H1 (cell line): Measurements from ENCODE around the gene OBP2B.

ENCODE experiments used
- CTCF ChIP-seq, 3 experiments: IDR thresholded peaks; 1 replicate in 2 of 3; 2 replicates in 1 of 3; pipeline versions ENCODE4 v1.5.1 to v1.6.1; 2011; ENCODE audit warnings: low read length in 3 of 3, mild to moderate bottlenecking in 3 of 3, inconsistent platforms in 2 of 3, low read depth in 1 of 3, moderate library complexity in 1 of 3; ENCODE audit not compliant: insufficient read depth in 1 of 3; ENCODE audit errors: control extremely low read depth in 1 of 3
- POLR2A ChIP-seq, 2 experiments: IDR thresholded peaks; 1 replicate in 1 of 2; 2 replicates in 1 of 2; pipeline ENCODE4 v1.6.1; 2011; ENCODE audit warnings: low read depth in 2 of 2, low read length in 2 of 2, mild to moderate bottlenecking in 2 of 2; ENCODE audit errors: control extremely low read depth in 1 of 2
- POLR2AphosphoS5 ChIP-seq: IDR thresholded peaks from 2 replicates; pipeline ENCODE4 v1.6.1; 2011; ENCODE audit warnings: low read depth, low read length
- RBBP5 ChIP-seq: IDR thresholded peaks from 2 replicates; pipeline ENCODE4 v1.7.1; 2012; ENCODE audit warnings: low read depth, mild to moderate bottlenecking, inconsistent platforms, low read length, moderate library complexity, borderline replicate concordance
- TBP ChIP-seq: IDR thresholded peaks from 2 replicates; pipeline ENCODE4 v1.6.1; 2011; ENCODE audit warnings: low read depth, low read length, improper control_type of control experiment

DNA sequence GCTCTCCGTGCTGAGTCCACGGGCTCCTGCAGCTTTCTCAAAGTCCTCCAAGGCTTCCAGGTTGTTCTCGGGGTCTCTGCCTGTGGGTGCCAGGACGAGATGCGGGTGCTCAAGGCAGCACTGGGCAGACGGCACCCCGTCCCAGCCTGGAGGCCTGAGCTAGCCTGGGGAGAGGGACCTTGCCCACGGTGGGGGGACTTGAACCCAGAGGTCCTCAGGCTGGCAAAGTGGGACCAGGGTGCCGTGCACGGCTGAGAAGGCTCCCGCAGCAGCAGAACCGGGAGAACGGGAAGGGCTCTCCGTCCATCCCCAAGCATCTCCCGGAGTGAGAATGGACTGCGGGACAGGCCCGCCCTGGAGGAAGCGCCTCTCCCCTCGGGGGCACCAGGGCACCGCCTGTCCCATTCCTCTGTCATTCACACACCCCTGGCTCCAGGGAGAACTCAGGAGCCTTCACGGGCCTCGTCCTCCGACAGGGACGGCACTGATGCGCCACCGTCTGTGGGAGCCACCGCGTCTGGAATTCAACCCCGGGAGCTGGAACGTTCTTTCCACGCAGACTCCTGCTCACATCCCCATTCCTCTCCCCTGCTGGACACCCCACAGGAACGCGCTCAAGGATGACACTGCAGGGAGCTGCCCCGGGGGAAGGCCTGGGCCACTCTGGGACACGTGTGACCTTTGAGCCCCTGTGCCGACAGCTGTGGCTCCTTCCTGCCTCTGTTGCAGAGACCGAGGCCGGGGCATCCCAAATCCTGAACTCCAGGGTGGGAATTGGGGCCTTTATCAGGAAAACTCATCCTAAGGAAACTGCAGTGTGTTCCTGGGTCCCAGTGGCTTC, 16.3 kb upstream of the OBP2B start:
- TF ChIP-seq RBBP5 (no peak), TBP (no peak), CTCF (IDR thresholded peaks at IDR 0.05; ENCODE audit: control extremely low read depth in 1 of 3, insufficient read depth in 1 of 3, low read depth in 1 of 3, low read length in 3 of 3) (no peak), POLR2A (IDR thresholded peaks at IDR 0.05; ENCODE audit: control extremely low read depth in 1 of 2, low read depth in 2 of 2, low read length in 2 of 2) (no peak), POLR2AphosphoS5 (no peak)
